Fibroblast of upper back skin (primary cell): ENCODE measurements around the gene ARMC3.

Experiments
- DNase-seq: peaks from one replicate; pipeline ENCODE4 v3.0.0-alpha.2; 2013

ARMC3 gene

GRCh38 chr10:22997096-22997495 is 69.2 kb downstream of the ARMC3 start:
- DNase-seq: peak; percentile 7

- no peak for DNase-seq
Observed at GRCh38 chr10:22998091-22998490, 70.2 kb downstream of the ARMC3 start.

GRCh38 chr10:22999942-23000341 is 72.1 kb downstream of the ARMC3 start:
- DNase-seq: no peak

GRCh38 chr10:23001901-23002516 is 74.2 kb downstream of the ARMC3 start:
- DNase-seq: no peak

- no peak for DNase-seq
Observed at GRCh38 chr10:23005150-23005549, 77.3 kb downstream of the ARMC3 start.

- DNase-seq: no peak
Observed at GRCh38 chr10:23013581-23014335, 85.9 kb downstream of the ARMC3 start.

GRCh38 chr10:23015021-23015707 is 87.3 kb downstream of the ARMC3 start:
- no peak for DNase-seq

- DNase-seq: no peak
Observed at GRCh38 chr10:23016636-23017035, 88.8 kb downstream of the ARMC3 start.

- no peak for DNase-seq
Observed at GRCh38 chr10:23019633-23020032, 91.8 kb downstream of the ARMC3 start.

- DNase-seq: no peak
Observed at GRCh38 chr10:23021430-23021829, 93.6 kb downstream of the ARMC3 start.

- DNase-seq: no peak
Observed at GRCh38 chr10:23024002-23024401, 96.1 kb downstream of the ARMC3 start.

GRCh38 chr10:23031318-23031717 is 103.5 kb downstream of the ARMC3 start:
- no peak for DNase-seq

GRCh38 chr10:23034790-23035189 is 106.9 kb downstream of the ARMC3 start:
- no peak for DNase-seq

- DNase-seq: no peak
Observed at GRCh38 chr10:23035569-23035968, 107.7 kb downstream of the ARMC3 start.

- DNase-seq: no peak
Observed at GRCh38 chr10:23037152-23037551, 109.3 kb downstream of the ARMC3 start.

- DNase-seq: no peak
Observed at GRCh38 chr10:23037561-23037960, 109.7 kb downstream of the ARMC3 start.

- no peak for DNase-seq
Observed at GRCh38 chr10:23038172-23038571, 110.3 kb downstream of the ARMC3 start.

- no peak for DNase-seq
Observed at GRCh38 chr10:23040002-23040401, 112.1 kb downstream of the ARMC3 start.

GRCh38 chr10:23046027-23046426 is 118.2 kb downstream of the ARMC3 start:
- no peak for DNase-seq

- no peak for DNase-seq
Observed at GRCh38 chr10:23047201-23048050, 119.6 kb downstream of the ARMC3 start.

- DNase-seq: no peak
Observed at GRCh38 chr10:23048191-23048590, 120.3 kb downstream of the ARMC3 start.

- no peak for DNase-seq
Observed at GRCh38 chr10:23051278-23051677, 123.4 kb downstream of the ARMC3 start.

- DNase-seq: no peak
Observed at GRCh38 chr10:23051855-23052331, 124.0 kb downstream of the ARMC3 start.
